GM23248 (cell line): ENCODE data around the gene ENO2.

ENCODE experiments used
- EZH2 ChIP-seq: fragments of 200-600 bp; sonication (generic); IDR thresholded peaks from 2 replicates; pipeline ENCODE4 v1.6.1; 2018; ENCODE audit warnings: antibody characterized with exemption, mild to moderate bottlenecking; ENCODE audit not compliant: insufficient read depth, poor library complexity, severe bottlenecking
- EZH2phosphoT487 ChIP-seq: fragments of 200-600 bp; sonication (generic); IDR thresholded peaks from 2 replicates; pipeline ENCODE4 v1.6.1; 2018; ENCODE audit warnings: antibody characterized with exemption, moderate library complexity, mild to moderate bottlenecking, low read depth; ENCODE audit not compliant: insufficient read depth

DNA sequence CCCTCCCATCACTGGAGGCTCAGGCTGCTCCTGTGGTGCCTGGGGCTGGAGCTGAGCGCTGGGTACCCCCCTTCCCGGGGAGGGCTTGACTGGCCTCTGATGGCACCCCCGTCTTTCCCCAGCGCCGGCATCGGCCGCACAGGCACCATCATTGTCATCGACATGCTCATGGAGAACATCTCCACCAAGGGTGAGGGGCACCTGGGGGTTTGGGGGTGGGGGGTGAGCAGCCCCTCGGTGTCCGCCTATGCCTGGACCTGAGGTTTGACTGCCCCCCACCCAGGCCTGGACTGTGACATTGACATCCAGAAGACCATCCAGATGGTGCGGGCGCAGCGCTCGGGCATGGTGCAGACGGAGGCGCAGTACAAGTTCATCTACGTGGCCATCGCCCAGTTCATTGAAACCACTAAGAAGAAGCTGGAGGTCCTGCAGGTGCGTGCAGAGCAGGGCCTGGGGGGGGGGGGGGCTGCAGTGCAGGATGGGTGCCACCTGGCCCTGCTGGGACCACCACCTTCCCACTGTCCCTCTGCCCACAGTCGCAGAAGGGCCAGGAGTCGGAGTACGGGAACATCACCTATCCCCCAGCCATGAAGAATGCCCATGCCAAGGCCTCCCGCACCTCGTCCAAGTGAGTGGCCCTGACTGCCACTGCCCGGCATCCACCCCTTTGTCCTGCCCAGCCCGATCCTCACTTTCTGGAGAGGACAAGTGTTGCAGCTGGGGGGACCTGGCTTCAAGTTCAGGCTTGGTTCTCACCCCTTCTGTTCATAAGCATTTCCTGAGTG lies 45.6 kb downstream of the ENO2 start:
- TF ChIP-seq EZH2 (no peak), EZH2phosphoT487 (no peak)
